Brain pericyte (primary cell): ENCODE measurements around the gene TUBGCP6.
"Not testable (repeated sequence)": the region's sequence is repeated elsewhere in the genome, so short reads cannot be mapped to it uniquely, and the experiment has no call there.

Experiments used
- DNase-seq: peaks from one replicate; pipeline ENCODE4 v3.0.0-alpha.2; 2012; ENCODE audit warnings: low read depth, low spot score

TUBGCP6 gene

GRCh38 chr22:50210378-50211139, 34.3 kb downstream of the TUBGCP6 start:
- DNase-seq: no peak

DNA sequence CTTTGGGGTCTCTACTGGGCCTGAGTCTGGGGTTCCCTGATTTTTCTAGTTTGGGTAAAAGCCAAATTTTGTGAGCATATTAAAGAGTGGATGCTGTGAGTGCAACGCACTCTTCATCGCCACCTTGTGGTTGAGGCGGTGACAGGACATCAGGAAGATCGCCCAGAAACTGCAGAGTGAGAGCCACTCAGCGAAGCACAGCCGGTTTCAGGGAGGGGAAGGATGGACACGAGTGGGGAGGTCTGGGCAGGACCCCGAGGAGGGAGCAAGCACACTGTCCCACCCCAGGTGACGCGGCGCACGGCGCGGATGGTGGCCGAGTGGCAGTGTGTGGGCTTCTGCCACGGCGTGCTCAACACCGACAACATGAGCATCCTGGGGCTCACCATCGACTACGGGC, 34.9 kb downstream of the TUBGCP6 start:
- DNase-seq: no peak

GRCh38 chr22:50208939-50209892, 35.6 kb downstream of the TUBGCP6 start:
- no peak for DNase-seq

DNA sequence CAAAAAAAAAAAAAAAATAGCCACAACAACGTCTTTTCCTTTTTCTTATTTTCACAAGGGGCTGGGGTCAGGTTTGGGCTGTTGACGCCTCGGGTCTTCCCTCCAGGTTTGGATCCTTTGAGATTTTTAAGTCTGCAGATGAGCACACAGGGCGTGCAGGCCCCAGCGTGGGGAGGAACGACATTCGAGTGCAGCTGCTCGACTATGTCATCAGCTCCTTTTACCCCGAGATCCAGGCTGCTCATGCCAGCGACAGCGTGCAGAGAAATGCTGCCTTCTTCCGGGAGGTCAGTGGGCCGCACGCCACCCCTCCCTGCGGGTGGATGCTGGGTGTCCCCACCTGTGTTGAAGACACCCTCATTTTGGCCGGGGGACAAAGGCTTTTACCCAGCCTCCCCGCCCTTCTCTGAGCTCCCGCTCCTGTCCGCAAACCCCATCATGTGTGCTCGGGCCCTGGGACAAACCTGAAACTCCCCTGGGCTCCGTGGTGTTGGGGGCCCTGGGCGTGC, 36.3 kb downstream of the TUBGCP6 start:
- no peak for DNase-seq

DNA sequence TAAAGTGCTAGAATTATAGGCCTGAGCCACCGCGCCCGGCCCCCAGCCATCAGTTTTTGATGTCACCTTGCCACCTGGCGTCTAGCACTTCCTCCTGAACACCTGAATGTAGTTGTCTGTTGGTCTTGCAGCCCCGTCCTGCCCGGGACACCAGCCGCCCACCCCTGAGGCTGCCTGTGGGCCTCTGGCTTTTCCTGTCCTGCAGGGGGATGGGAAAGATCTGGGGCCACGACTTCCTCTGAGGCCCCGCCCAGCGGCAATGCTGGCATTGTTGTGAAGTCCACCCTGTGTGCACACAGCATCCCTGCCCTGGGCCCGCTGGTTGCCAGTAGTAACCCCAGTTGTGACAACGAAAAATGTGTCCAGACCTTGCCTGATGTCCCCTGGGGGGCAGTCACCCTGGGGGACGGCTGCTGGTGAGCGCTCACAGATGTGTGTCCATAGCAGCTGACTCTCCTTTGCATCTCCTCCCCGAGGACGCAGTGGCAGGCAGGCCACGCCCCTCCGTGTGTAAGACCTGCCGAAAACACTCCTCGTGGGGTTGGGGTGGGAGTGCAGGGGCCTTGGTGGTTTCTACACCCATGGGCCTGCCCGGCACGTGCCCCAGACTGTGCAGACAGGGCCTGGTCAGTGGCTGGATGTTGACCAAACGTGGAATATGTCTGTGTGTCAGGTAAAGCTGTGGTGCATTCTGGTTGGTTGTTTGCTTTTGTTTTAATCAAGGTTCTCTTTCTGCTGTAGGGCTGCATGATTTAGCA, 37.3 kb downstream of the TUBGCP6 start:
- no peak for DNase-seq

DNA sequence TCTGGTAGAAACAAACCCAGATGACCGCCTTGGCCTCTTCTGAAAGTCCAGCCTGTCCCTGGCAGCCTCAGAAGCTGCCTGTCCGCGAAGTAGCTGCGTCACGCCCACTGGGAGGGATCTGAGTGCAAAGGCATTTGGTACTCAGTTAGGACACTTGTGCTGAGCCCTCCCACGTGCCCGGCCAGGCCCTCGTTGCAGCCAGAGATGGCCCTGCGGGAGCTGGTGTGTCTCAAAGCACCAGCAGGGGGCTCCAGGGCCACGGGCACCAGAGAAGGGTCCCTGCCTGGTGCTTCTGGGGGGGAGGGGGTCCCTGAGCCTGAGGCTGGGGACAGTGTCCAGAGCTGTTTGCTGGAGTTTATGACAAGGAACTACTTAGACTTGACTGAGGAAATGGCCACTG, 38.2 kb downstream of the TUBGCP6 start:
- no peak for DNase-seq

GRCh38 chr22:50205781-50206569, 38.8 kb downstream of the TUBGCP6 start:
- DNase-seq: no peak

GRCh38 chr22:50204998-50205397, 39.8 kb downstream of the TUBGCP6 start:
- DNase-seq: not testable (repeated sequence)

- DNase-seq: no peak
Measured at GRCh38 chr22:50204571-50204970, 40.3 kb downstream of the TUBGCP6 start.

GRCh38 chr22:50203288-50203687, 41.5 kb downstream of the TUBGCP6 start:
- no peak for DNase-seq

GRCh38 chr22:50202130-50202666, 42.6 kb downstream of the TUBGCP6 start:
- no peak for DNase-seq

- no peak for DNase-seq
Measured at GRCh38 chr22:50201191-50202129, 43.4 kb downstream of the TUBGCP6 start.

DNA sequence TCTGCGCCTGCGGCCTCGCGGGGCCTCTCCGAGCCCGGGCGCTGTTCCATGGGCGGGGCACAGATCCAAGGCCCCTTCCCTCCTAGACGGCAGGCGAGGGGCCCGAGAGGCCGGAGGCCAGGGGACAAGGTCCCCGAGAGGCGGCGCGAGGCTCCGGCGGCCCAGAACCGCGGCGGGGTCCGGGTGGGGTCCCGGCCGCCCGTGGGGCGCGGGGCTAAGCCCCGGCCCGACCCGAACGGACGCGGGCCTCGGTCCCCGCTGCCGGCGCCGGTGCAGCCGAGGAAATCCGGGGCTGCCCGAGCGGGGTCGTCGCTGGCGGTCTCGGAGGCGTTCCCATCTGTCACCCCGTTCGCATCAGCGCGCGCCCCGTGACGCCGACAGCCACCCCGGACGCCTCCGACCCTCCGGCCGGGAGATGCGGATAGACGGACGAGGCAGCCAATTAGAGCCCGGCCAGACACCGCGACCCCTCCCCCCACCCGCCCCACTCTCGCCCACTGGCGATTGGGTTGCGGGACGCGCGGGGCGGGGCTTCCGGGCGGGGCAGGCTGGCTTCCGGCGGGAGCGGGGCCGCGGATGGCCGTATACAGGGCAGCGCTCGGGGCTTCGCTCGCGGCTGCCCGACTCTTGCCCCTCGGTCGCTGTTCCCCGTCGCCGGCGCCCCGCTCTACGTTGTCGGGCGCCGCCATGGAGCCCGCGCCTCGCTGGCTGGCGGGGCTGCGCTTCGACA, 44.2 kb downstream of the TUBGCP6 start, which contains the start of gene SELENOO:
SELENOO (plus strand) TSS at position 551 of the 730 bp plus-strand sequence; CDS start at position 577, 26 bp downstream.
- DNase-seq: no peak

DNA sequence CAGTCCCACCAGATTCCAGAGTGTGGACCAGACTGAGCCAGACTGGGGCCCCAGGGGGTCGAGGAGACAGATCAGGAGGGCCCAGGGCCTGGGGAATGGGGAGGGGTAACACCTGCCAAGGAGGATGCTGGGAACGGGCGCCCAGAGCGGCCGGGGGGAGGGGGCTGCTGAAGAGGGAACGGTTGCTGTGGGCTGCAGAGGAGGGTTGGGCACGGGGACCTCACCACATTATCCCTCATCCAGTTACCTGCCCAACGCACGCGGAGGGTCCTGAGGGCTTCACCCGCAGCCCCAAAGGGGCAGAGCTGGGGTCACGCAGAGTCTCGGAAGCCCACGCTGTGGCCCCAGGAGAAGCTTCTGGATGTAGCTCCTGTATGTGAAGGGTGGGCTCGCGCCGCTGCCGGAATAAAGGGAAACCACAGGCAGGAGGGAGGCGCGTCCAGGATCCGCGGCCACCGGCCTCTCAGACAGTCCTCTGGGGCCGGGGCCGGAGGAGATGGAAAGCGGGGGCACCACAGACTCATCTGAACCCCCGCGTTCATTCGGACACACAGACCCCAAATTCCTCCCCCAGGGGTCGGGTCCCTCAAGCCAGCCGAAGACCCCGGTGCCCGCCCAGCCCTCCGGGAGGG, 44.9 kb downstream of the TUBGCP6 start:
- no peak for DNase-seq

DNA sequence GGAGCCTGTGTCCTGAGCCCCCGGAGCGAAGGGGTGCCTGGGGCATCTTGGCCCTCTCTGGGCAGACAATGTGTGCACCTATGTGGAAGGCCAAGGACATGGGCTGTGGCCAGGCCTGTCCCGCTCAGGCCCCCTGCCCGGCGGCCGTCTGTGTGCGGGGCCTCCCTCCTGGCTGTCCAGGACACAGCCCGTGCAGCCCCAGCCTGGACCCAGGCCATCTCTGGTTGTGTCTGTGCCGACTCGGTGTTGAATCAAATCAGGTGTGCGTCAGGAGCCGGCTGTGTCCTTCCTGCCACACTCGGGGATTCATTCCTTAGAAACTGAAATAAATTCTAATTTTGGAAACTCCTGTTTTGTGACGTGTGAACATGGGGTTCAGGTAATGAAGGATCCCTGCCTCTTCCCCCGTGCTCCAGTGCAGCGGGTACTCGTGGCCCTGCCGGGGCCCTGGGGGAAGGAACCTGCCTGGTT, 45.5 kb downstream of the TUBGCP6 start:
- DNase-seq: no peak

DNA sequence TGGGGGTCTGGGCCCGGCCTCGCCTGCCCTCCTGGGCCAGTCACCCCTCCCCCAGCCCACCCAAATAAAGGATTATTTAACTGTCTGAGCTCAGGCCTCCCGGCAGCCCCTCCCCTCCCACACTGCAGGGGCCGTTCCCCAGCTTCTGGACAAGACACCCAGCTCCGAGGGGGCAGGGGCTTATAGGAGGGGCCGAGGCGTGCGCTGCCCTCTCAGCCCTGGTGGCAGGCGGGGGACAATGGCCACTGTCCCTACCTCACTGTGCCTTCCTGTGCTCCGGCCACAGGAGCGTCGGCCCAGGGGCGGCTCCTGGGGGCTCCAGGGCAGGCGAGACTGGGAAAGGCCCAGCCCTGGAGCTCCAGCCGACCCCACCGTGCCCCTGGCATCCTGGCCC, 46.2 kb downstream of the TUBGCP6 start:
- DNase-seq: no peak

DNA sequence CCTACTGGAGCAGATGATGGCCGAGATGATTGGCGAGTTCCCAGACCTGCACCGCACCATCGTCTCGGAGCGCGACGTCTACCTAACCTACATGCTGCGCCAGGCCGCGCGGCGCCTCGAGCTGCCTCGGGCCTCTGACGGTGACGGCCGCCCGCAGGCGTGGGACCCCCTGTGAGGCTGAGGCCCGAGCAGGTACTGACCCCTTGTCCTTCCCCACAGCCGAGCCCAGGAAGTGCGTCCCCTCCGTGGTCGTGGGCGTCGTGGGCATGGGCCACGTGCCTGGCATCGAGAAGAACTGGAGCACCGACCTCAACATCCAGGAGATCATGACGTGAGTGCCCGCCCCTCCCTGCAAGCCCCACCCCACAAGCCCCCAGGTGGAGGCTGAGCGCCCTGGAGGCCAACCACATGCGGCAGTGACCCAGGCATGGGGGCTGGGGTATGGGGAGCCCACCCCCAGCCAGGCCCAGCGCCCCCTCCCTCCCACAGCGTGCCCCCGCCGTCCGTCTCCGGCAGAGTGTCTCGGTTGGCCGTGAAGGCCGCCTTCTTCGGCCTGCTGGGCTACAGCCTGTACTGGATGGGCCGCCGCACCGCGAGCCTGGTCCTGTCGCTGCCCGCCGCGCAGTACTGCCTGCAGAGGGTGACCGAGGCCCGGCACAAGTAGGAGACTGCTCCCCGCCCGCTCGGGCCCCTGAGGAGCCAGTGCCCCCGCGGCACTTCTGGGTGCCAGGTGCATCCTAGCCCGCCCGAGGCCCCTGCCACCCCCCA, 46.8 kb downstream of the TUBGCP6 start:
- DNase-seq: no peak
